ENCODE results near the gene MLN. TPM values are rescaled to one million over a fixed set of nuclear protein-coding genes. Genes with fewer than 3 reads are reported as not detected.

Gene MLN
- total RNA-seq, 1 donor from 2014 or later: not detected

DNA sequence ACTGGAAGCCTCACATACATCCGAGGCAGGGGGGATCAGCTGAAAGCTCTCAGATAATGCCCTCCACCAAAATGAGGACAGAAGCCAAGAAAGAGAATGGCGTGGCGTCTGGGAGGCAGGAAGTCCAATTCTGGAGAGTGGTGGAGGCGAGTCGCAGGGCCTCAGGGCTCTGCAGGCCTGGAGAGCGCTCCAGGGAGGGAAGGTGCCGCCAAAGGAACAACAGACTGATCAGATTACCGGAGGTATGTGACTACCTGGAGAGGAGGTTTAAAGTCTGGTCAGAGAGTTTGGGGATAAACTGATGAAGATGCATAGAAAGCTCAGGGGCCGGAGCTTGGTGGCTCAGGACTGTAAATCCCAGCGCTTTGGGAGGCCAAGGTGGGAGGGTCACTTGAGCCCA, 45.9 kb downstream of the MLN start:
- ATAC-seq: no peak
- no peak for DNase-seq (ENCODE audit: low spot score)

DNA sequence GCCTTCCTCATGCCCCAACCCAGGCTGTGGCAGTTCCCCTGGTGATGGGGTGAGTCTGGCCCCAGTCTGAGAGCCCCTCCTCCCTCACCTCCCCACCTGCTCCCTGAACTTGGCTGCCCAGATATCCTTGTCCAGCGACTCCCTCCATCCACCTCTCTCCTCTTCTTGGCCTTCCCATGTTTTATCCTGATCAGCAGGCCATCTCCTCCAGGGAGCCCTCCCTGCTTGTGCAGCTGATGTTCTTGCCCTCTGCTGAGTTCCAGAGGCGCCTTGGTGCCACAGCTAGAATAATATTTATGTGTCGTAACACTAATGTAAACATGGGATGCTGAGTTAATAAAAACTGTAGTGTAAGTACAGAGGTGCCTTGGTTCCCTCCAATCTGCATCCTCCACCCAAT, 46.7 kb downstream of the MLN start:
- DNase-seq (ENCODE audit: low spot score): no peak
- ATAC-seq: no peak

DNA sequence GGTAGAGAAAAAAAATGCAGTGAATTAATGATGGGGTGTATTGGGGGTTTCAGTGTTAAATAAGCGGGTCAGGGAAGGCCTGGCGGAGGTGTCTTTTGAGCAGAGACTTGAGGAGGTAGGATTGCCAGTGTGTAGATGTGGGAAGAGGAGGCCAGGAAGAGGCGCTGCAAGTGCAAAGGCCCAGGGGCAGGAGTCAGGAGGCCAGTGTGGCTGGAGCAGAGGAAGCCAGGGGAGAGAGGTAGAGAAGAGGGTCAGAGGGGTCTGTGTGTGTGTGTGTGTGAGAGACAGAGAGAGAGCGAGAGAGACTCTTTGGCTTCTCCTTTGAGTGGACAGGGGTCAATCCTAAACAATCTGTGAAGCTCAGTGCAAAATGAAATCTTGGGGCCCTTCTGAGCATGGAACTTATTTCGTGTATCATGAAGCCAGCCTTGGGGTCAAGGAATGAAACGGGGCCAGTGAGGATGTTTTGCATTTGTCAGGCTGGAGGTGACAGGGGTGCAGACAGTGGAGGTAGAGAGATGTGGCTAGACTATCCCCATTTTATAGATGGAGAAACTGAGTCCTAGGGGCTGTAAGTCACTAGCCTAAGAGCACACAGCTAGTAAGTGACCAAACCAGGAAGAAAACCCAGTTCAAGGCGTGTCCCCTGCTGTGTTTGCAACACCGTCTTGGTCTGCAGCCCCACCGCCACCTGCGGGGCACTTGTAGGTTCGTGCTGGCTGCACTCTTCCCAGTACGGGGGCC, 47.4 kb downstream of the MLN start:
- no peak for DNase-seq (ENCODE audit: low spot score)
- ATAC-seq: no peak

DNA sequence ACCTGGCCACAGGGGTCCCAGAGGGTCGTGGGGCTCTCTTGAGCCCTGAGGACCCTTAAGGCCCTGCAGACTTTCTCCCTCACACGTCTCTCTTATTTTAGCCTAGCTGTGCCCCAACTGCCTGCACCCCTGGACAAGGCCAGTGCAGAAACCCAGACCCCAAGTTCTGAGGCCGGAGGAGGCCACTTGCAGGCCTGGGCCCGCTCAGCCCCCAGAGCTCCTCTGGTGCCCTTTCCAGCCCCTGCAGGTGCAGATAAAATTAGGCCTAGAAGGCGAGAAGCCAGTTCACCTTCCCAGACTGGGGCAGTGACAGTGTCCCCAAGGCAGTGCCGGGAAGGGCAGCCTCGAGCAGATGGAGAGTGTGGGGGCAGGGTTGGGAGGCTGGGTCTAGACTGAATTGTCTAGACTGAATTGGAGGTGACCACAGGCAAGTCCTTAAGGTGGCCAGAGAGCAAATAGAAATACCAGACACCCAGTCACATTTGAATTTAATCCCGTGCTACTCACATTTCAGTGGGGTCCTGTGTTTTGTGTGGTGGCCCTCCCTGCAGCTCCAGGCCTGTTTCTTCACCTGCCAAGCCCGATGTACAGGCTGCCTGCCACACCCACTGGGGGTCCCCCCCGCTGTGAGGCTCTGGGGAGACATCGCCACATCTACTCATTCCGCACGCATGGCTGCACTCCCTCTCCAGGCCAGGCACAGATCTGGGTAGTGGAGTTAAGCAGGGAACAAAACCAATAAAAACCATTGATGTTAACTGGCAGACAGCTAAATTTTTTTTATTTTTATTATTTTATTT, 48.5 kb downstream of the MLN start:
- ATAC-seq: no peak
- no peak for DNase-seq (ENCODE audit: low spot score)

DNA sequence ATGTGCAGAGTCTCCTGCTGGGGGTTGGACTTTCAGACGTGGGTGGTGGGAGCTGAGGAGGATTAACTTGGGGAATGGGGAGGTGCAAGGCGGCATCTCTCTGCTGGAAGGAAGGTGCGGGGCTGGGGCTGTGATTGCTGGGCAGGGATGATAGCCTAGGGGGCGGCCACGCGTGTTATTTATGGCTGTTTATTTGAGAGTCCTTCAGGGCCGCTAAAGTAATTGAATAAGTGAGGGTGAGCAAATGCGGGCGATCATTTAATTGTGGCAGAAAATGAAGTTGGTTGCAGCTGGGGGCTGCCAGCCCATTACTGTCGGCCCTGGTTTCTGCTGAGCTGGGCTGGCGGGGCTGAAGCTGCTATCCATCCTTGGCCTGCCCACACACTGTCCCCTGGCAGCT, 49.6 kb downstream of the MLN start:
- ATAC-seq: no peak
- DNase-seq (ENCODE audit: low spot score): no peak

GRCh38 chr6:33752646-33753015, 51.2 kb downstream of the MLN start:
- DNase-seq (ENCODE audit: low spot score) (no peak), ATAC-seq (no peak)

GRCh38 chr6:33751771-33752645, 51.8 kb downstream of the MLN start:
- no peak for DNase-seq (ENCODE audit: low spot score)
- ATAC-seq: no peak

DNA sequence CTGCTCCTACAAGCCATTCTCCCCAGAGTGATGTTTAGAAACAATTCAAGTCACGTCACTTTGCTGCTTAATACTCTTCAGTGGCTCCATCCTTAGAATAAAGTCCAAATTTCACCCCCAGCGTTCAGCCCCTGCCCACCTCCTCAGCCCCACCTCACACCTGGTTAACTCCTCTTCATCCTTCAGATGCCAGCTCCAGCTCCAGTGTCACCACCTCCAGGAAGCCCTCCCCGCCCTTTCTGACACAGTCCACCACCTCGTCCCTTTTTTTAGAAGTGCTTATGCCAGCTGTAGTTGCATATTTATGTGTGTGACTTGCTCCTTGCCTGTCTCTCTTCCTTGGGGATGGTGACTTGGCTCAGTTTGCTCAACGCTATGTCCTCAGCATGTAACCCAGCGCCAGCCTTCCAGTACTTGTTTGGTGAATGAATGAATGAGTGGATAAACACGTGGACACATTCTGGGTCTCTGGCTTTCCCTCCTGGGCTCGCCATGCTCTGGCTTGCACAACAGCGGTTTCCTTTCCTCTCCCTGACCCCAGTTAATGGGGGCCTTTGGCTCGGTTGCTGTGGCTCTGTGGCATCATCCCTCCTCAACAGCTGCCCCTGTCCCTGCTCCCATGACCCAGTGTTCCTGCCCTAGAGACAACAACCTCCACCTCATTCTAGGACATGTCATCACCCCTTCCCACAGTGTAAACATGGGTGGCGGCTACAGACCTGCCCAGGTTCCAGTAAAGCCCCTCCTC, 53.4 kb downstream of the MLN start:
- ATAC-seq: peak; percentile 49
- DNase-seq (ENCODE audit: low spot score): peak; percentile 65

DNA sequence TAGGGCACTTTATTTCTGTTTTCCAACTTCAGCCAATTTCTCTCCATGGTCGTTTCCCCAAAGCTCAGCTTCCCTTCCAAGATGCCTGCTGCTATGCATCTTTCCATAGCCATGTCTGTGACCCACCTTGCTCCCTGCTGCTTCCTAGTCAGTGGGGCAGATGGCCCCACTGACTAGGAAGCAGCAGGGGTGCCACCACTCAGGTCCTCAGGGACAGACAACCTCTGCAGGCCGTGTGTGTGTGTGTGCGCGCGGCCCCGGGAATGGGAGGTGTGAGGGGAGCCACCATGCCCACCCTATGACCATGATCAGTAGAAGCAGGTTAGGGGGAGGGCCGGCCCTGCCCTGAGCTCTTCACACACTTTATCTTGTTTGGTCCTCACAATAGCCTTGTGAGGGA, 54.4 kb downstream of the MLN start:
- ATAC-seq (no peak), DNase-seq (ENCODE audit: low spot score) (no peak)

DNA sequence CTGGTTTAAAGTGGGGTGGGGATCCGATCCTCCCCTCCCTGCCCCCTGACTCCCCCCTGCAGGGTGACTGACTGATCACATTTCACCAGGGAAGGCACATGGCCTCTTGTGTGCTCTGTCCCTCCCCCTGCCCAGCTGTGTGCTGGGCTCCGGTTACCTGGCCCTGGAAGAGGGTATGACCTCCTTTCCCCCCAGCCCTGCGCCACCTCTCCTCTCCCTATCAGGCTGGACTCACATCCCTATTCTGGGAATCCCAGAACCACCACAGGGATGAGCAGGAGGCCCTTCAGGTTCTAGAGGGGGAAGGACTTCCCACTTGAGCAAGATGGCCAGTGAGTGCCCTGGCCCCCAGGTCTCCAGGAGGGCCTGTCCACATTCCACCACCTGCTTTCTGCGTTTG, 55.0 kb downstream of the MLN start:
- no peak for ATAC-seq
- no peak for DNase-seq (ENCODE audit: low spot score)

GRCh38 chr6:33747823-33748222, 56.0 kb downstream of the MLN start:
- ATAC-seq (no peak), DNase-seq (ENCODE audit: low spot score) (no peak)

DNA sequence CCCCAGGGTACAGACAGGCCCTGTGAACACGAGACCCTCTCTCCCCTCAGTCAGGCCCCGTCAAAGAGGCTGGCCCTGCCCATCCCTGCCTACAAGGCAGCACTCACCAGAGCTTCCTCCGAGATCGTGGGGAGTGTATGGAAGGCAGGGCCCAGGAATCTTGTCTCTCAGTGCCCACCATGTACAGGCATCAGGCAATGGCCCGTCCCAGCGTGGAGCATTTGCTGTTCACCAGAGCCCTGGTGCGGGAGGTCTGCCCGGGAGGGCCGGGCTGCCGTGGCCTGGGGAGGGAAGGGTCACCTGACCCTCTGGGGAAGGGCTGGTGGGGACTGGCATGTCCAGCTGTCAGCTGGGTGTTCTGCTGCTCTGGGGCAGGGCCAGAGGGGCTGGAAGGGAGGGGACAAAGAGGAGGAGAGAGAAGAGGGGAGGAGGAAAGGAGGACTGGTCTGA, 57.1 kb downstream of the MLN start, which contains the start of gene IP6K3:
Gene IP6K3, minus strand, starts transcription at position 255 of the 450 bp plus-strand sequence. CDS start 11,429 bp downstream, outside the sequence.
- DNase-seq (ENCODE audit: low spot score) (peak; percentile 68), ATAC-seq (peak; percentile 49)

DNA sequence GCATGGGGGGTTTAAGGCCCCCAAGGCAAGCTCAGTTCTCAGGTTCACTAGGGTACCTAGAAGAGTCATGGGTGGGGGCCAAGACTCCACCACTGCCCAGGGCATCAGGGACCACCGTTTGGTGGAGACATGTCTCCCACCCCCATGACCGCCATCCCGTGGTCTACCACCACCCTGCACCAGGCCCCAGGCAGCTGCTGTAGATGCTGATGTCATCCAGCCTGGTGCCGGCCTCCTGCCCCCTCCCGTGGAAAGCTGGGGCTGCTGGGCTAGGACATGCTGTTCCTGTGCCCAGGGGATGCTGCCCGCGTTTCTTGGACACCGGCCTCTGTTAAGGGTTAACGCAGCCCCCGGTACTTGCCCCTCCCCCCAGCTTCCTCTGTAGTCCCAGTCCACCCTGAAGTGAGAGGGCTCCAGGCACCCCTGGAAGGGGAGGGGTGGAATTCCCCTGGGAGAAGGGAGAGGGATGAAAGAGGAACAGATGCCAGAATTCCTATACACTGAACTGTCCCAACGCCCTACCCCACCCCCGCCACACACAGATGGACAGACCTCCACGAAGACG, 57.7 kb downstream of the MLN start:
- no peak for DNase-seq (ENCODE audit: low spot score)
- ATAC-seq: peak; percentile 9

DNA sequence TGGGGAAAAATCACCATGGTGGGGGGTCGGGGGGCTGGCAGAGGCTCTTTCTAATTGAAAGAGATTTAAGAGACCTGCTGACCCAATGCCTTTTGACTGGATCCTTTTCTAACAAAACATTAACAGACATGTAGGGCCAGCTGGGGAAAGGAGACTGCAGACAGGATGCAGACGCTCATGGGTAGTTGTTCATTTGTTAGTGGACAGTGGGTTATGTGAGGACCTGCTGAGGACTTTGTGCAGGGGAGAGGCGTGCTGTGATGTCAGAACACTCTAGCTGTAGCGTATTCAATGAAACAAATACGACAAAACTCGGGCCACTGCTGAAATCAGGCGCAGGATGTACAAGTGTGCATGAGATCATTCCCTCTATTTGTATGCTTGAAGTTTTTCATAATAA, 58.3 kb downstream of the MLN start:
- DNase-seq (ENCODE audit: low spot score) (no peak), ATAC-seq (peak; percentile 35)

GRCh38 chr6:33744895-33745546, 58.8 kb downstream of the MLN start:
- no peak for ATAC-seq

More at GRCh38 chr6:33744895-33745546, 58.8 kb downstream of the MLN start:
- DNase-seq (ENCODE audit: low spot score): no peak

Measured in left lobe of liver (tissue), 2 donors.